ENCODE results near the gene STAP2. TPM values are rescaled to one million over a fixed set of nuclear protein-coding genes. Genes with fewer than 3 reads are reported as not detected.
"Not testable (repeated sequence)": the region's sequence is repeated elsewhere in the genome, so short reads cannot be mapped to it uniquely, and the experiment has no call there.

The STAP2 gene
- total RNA-seq, 1 experiment from 2014 or later: 30.2 TPM

- no peak for DNase-seq (ENCODE audit: low read depth)
These were observed 20.3 kb upstream of the STAP2 start for GRCh38 chr19:4358709-4359626.

DNA sequence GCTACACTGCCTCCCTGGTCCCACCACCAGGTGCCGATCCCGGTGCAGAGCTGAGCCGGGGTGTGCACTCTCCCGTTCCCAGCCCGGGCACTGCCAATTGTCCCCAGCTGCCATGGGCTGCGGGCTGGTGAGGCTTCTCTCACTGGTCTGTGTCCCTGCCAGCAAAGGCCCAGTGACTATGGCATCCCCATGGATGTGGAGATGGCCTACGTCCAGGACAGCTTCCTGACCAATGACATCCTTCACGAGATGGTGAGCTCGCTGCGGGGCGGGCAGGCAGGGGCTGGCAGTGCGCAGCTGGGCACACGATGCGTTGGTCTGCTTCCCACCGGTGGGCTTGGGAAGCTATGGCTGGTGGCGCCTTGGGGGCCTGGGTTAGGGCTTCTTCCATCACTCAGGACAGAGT, 19.3 kb upstream of the STAP2 start:
- DNase-seq (ENCODE audit: low read depth): no peak

DNA sequence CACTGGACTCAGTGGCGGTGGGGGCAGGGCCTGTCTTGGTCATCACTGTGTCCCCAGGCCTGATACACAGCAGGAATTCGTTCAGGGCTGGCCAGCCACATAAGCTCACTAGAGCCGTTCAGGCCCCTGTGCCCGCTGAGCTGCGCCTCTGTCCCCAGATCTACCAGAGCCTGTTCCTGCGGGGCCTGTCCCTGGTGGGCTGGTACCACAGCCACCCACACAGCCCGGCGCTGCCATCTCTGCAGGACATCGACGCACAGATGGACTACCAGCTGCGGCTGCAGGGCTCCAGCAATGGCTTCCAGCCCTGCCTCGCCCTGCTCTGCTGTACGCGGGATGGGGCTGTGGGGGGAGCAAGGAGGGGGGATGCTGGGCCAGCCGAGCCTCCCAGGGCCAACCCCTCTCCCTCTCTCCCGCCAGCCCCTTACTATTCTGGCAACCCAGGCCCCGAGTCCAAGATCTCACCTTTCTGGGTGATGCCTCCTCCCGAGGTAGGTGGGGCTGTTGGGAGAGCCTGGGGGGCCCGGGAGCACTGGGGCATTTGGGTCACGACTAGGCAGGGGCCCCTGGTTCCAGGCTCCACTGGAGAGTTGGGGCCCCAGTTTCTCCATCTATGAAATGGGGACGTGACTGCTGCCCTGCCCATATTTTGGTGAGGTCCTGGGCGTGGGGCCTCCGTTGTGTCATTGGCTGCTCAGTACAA, 18.6 kb upstream of the STAP2 start:
- no peak for DNase-seq (ENCODE audit: low read depth)

- DNase-seq (ENCODE audit: low read depth): no peak
These were observed 16.3 kb upstream of the STAP2 start for GRCh38 chr19:4354897-4355296.

GRCh38 chr19:4354282-4354681, 15.7 kb upstream of the STAP2 start:
- no peak for DNase-seq (ENCODE audit: low read depth)

DNA sequence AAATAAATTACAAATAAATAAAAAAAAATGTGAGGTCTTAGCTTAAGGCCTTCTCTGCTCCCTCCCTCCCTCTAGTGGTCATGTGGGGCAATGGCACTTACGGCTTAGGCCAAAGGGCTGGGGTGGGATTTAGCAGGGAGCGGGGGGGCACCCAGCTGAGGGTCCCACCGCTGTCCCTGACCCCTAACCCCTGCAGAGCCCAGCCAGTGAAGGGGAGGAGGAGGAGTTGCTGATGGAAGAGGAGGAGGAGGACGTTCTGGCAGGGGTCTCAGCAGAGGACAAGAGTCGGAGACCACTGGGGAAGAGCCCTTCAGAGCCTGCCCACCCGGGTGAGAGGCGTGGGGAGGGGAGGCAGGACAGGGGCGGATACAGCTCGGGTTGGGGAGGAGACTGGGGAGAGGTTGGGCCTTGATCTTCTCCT, 14.1 kb upstream of the STAP2 start:
- DNase-seq (ENCODE audit: low read depth): peak; percentile 46

DNA sequence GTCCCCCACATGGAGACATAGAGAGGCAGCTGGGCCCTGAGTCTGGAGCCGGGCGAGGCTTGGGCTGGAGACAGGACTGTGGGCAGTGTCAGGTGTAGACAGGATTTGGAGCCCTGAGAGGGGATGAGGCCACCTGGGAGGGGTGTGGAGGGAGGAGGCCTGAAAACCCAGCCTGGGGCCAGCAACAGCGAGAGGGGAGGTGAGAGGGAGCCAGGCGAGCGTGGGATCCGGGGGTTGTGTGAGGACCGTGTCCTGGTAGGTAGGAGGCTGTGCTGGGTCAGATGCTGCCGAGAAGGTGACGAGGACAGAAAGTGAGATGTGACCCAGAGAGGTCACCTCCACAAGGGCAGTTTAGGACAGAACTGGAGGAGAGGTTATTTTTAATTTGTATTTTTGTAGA, 12.1 kb upstream of the STAP2 start:
- no peak for DNase-seq (ENCODE audit: low read depth)

DNA sequence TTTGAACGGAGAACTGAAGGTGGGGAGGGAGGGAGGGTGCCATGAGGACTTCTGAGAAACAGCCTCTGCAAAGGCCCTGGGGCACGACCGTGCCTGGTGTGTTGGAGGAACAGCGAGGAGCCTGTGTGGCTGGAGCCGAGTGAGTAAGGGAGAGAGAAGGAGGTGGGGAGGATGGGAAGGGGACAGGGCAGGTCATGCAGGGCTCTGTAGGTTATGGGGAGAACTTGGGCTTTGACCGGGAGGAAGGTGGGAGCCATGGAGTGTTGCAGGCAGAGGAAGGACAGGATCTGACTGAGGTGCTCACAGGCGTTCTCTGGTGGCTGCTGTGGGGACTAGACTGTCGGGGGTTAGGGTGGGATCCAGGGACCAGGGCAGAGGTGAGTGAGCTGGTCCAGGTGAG, 11.5 kb upstream of the STAP2 start:
- no peak for DNase-seq (ENCODE audit: low read depth)

GRCh38 chr19:4349225-4349624, 10.6 kb upstream of the STAP2 start:
- DNase-seq (ENCODE audit: low read depth): not testable (repeated sequence)

- DNase-seq (ENCODE audit: low read depth): no peak
These were observed 8.9 kb upstream of the STAP2 start for GRCh38 chr19:4347521-4347920.

GRCh38 chr19:4346020-4346383, 7.4 kb upstream of the STAP2 start:
- DNase-seq (ENCODE audit: low read depth): no peak

DNA sequence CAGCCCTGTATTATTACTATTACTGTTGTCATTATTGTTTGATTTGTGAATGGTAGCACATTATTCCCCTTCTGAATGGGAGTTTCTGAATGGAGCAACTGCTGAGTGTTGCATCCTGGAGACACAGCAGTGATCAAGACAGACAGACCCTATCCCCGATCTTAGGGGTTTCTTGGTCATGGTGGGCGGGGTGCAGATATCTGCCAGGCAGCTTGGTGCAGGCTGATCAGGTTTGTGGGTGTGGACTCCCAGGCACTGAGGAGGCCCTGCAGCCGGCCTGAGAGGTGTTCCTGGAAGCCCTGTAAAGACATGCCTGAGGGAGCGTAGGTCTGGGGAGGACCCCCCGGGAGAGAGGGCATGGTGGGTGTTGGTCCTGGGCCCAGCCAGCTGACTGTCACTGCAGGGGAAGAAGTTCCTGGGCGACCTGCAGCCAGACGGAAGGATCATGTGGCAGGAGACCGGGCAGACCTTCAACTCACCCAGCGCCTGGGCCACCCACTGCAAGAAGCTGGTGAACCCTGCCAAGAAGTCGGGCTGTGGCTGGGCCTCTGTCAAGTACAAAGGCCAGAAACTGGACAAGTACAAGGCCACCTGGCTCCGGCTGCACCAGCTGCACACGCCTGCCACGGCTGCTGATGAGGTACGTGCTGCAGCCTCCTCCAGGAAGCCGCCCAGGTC, 6.9 kb upstream of the STAP2 start:
- no peak for DNase-seq (ENCODE audit: low read depth)

- DNase-seq (ENCODE audit: low read depth): peak; percentile 81
These were observed 5.0 kb upstream of the STAP2 start, which contains the start of gene MPND for GRCh38 chr19:4343370-4344307. Gene MPND (plus strand): TSS chr19:4343562. CDS start chr19:4343594, 32 bp downstream.

- peak; percentile 100 for DNase-seq (ENCODE audit: low read depth)
These were observed 4.2 kb upstream of the STAP2 start for GRCh38 chr19:4342615-4343369.

DNA sequence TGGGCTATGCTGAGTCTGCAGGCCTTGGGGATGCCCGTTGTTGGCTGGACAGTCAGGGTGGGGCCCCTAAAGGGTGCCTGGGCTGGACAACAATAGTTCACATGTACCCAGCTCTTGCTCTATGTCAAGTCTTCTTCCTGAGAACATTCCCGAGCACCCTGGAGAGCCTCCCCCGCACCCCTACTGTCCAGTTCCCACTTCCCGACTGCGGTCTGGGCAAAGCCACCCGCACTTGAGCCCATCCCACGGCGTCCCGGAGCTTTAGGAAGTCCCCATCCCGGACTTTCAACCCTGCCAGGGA, 3.6 kb upstream of the STAP2 start:
- DNase-seq (ENCODE audit: low read depth): no peak

DNA sequence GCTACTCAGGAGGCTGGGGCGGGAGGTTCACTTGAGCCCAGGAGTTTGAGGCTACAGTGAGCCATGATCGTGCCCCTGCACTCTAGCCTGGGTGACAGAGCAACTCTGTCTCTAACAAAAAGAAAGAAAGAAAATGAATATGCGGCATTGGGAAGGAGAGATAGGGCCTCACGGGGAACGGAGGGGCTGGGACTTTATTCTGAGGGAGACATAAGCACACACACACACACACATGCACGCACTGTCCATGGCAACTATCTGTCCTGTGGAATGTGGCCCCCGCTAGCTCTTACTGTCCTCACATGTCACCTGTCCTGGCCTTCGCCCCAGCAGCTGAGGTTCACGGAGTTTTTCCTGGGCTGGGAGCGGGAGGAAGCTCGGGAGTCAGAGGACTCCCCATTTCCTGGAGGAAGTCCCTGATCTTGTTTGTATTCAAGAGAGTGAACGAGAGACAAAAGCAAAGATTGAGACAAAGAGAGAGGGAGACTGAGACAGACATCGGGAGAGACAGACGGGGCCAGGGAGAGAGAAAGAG, 654 bp downstream of the STAP2 start:
- DNase-seq (ENCODE audit: low read depth): peak; percentile 38

GRCh38 chr19:4334929-4335570, 3.6 kb downstream of the STAP2 start:
- no peak for DNase-seq (ENCODE audit: low read depth)

GRCh38 chr19:4329858-4330257, 8.8 kb downstream of the STAP2 start:
- DNase-seq (ENCODE audit: low read depth): no peak

DNA sequence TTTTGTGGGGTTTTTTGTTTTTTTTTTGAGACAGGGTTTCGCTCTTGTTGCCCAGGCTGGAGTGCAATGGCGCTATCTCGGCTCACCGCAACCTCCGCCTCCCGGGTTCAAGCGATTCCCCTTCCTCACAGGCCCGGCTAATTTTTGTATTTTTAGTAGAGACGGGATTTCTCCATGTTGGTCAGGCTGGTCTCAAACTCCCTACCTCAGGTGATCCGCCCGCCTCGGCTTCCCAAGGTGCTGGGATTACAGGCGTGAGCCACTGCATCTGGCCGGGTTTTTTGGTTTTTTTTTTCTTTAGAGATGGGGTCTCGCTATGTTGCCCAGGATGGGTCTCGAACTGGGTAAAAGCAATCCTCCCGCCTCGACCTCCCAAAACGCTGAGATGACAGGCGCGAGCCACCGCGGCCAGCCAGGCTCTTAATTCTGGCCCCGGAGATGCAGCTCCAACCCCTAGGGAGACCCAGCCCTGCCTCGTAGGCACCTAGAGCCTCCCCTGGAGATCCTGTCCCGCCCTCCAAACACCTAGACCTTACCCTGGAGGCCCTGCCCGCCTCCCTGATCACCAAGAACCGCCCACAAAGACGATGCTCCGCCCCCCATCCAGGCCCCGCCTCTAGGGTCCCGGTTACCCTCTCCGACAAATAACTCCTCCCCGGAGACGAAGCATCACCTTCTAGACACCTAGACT, 9.5 kb downstream of the STAP2 start:
- DNase-seq (ENCODE audit: low read depth): not testable (repeated sequence)
